GM21360 (cell line): ENCODE results near the gene MYEOV.
A peak's percentile ranks its signal among the peaks of the same experiment; 100 is the strongest.

ENCODE experiments used
- ATAC-seq: cut with Tn5 transposase; IDR thresholded peaks from one replicate; pipeline ENCODE4 v1.9.1; 2021; ENCODE audit warnings: mild to moderate bottlenecking, moderate library complexity; ENCODE audit not compliant: unreplicated experiment

The MYEOV gene

GRCh38 chr11:69314555-69314954, 20.6 kb downstream of the MYEOV start:
- no peak for ATAC-seq

DNA sequence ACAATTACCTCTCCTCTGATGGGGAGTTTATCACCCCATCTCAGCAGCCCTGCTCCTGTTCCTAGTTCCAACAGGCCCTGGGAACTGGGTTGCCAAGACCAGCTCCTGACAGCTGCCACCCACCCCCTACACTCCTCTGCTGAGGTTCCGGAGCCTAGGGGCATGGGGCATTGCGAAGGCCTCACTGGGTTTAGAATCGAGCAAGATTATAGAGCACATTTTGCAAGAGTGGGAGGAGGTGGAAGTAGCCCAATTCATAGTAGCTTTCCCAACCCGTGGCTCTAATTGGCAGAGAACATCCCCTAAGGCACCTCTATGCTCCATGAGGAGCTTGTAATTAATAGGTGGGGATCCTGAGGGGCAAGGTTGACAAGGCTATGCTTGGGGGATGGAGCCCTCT, 23.0 kb downstream of the MYEOV start:
- no peak for ATAC-seq

DNA sequence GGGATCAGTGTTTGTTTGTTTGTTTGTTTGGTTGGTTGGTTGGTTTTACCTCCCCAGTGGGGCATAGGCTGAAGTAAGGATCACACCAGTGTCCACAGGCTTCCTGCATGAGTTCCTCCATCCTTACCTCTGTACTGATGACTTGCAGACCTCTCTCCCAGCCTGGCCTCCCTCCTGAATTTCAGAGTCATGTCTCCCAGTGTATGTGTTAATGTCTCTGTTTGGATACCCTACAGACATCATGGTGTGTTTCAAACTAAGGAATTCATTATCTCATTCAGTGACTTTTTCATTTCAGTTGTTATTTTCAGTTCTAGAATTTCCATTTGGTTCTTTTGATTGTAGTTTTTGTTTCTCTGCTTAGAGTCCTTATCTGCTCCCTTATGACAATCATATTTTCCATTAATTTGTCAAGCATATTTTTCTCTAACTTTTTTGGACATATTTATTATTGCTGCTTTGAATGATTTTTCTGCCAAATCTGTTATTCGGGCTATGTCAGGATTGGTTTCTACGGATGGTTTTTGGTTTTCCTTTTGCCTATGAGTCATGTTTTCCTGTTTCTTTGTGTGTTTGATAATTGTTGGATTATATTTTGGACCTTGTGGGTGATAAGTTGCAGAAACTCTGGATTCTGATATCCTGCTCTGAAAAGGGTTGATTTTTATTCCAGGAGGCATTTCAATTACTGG, 23.6 kb downstream of the MYEOV start:
- no peak for ATAC-seq

GRCh38 chr11:69318093-69318420, 24.1 kb downstream of the MYEOV start:
- no peak for ATAC-seq

- ATAC-seq: no peak
Measured at GRCh38 chr11:69319255-69320106, 25.5 kb downstream of the MYEOV start.

DNA sequence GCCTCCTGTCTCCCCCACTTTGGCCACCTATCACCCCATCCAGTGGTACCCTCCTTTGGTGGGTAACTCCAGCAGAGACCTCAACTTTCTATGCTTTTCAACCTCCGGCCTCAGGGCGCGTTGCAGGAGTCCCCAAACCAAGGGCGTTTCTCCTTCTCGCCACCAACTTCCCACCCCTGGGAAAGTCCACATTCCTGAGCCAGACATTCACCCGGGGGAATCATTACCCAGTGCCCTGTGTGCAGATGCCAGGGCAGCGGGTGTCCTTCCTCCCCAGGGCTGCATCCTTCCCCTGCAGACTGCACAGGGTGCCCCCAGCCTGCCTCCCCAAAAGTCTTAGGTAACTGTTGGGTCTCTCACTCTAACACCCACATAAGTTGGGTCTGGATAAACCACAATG, 26.4 kb downstream of the MYEOV start:
- no peak for ATAC-seq

- ATAC-seq: no peak
Measured at GRCh38 chr11:69320756-69321741, 27.1 kb downstream of the MYEOV start.

GRCh38 chr11:69321877-69322361, 28.0 kb downstream of the MYEOV start:
- no peak for ATAC-seq

- no peak for ATAC-seq
Measured at GRCh38 chr11:69325446-69325845, 31.5 kb downstream of the MYEOV start.

GRCh38 chr11:69326622-69327219, 32.8 kb downstream of the MYEOV start:
- ATAC-seq: no peak

- ATAC-seq: no peak
Measured at GRCh38 chr11:69327741-69328191, 33.8 kb downstream of the MYEOV start.

DNA sequence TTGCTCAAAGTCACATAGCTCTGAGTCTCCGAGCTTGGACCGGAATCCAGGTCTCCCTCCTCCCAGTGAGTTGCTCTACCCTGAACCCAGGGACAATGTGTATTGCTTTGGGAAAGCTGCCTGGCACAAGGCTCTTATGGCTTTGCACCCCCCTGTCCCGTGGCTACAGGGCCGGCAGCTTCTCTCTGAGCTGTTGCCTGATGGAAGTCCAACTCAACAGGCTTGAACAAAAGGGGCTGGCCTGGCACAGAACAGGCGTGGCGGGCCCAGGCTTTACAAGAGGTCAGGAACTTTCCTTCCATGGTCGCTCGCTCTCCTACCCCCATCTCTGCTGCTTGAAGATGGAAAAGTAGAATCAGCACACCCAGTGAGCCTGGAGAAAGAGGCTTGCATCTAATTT, 34.3 kb downstream of the MYEOV start:
- no peak for ATAC-seq

DNA sequence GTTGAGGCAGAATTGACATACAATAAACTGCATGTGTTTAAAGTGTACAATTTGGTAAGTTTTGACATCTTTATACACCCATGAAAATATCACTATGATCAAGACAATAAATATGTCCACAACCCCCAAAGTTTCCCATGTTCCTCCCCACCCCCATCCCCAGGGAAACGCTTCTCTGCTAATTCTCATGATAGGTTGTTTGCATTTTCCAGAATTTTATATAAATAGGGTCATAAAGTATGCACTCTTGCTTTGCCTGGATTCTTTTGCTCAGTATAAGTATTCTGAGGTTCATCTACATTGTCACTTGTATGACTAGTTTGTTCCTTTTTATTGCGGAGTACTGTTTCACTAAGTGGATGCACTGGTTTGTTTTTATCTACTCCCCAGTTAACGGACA, 35.6 kb downstream of the MYEOV start:
- no peak for ATAC-seq

GRCh38 chr11:69330330-69330729, 36.4 kb downstream of the MYEOV start:
- ATAC-seq: no peak

- no peak for ATAC-seq
Measured at GRCh38 chr11:69333149-69333710, 39.3 kb downstream of the MYEOV start.

GRCh38 chr11:69333879-69334278, 39.9 kb downstream of the MYEOV start:
- ATAC-seq: no peak

GRCh38 chr11:69335007-69335780, 41.2 kb downstream of the MYEOV start:
- no peak for ATAC-seq

DNA sequence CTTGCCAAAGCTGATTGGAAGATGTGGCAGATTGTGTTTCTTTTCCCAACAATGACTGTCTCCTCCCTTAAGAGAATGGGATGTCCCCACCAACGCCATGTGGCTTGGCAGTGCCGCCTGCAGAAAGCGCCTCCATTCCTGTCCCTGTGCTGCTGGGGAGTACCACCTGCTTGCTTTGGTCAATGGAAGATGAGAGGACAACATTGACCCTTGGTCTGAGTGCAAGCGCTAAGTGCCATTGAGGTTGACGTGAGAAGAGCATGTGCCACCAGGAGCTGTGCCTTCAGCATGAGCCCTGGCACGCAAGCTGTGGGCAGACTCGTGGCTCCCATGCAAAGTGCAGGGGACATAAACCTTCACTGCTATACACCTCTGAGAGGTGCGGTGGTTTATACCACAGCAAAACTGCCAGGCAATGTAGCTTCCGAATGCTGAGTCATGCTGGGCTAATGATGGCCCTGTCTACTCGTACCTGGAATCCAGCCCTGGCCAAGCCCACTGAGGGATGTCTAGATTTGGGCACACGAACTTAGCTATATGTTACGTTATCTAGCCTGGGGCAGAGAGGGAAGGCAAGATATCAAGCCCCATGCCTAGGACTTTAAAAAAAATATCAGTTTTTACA, 41.9 kb downstream of the MYEOV start:
- ATAC-seq: no peak

- peak; percentile 86 for ATAC-seq
Measured at GRCh38 chr11:69337211-69337721, 43.3 kb downstream of the MYEOV start.
